HG03135 (cell line): ENCODE results near the gene UPK2.
"Not testable (repeated sequence)": the region's sequence is repeated elsewhere in the genome, so short reads cannot be mapped to it uniquely, and the experiment has no call there.

ENCODE experiments used
- ATAC-seq: cut with Tn5 transposase; IDR thresholded peaks from one replicate; pipeline ENCODE4 v1.9.1; 2021; ENCODE audit warnings: mild to moderate bottlenecking, moderate library complexity; ENCODE audit not compliant: unreplicated experiment

UPK2 gene

DNA sequence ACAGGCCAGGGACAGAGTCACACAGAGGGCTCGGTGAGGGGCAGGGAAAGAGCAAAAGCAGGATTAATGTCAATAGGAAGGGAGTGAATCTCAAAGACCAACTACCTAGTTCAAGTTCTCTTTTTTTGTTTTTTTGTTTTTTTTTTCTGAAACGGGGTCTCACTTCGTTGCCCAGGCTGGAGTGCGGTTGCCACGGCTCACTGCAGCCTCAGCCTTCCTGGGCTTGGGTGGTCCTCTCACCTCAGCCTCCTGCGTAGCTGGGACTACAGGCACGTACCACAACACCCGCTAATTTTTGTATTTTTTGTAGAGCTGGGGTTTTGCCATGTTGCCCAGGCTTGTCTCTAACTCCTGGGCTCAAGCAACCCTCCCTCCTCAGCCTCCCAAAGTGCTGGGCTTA lies 20.7 kb upstream of the UPK2 start:
- ATAC-seq, result no peak

DNA sequence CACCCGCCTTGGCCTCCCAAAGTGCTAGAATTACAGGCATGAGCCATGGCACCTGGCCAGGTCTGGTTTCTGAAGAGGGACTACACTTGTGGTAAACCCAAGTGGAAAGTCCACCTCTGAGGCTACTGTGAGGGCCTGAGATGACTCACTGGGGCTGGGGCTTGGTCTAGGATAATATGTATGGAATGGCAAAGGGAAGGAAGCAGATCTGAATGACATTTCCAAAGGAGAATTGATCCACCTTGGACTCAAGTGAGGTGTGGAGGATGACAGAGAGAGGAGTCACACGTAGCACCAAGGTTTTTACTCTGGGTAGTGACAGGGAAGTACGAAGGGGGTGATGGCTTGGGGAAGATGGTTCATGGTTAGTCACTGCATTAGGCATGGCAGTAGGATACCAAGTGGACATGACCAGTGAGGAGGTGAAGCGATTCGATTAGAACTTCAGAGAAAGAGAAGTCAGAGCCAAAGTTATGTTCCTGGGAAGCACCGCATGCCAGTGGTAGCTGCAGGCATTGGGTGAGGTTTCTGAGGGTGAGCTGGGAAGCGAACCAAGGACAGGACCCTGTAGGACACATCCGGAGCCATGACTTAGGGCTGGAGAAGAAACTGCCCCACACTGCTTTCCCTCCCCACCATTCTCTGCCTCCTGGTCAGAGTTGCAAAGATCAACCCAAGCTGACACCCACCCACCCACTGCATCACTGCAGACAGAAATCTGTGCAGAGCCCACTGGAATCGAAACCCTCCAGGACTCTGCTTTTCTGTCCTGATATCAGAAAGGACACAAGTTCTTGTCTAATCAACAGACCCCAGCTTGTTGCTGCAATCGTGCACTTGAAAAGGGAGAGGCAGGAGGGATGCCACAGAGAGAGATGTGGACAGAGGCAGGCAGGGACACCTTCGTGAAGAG lies 17.4 kb upstream of the UPK2 start:
- ATAC-seq, result no peak

DNA sequence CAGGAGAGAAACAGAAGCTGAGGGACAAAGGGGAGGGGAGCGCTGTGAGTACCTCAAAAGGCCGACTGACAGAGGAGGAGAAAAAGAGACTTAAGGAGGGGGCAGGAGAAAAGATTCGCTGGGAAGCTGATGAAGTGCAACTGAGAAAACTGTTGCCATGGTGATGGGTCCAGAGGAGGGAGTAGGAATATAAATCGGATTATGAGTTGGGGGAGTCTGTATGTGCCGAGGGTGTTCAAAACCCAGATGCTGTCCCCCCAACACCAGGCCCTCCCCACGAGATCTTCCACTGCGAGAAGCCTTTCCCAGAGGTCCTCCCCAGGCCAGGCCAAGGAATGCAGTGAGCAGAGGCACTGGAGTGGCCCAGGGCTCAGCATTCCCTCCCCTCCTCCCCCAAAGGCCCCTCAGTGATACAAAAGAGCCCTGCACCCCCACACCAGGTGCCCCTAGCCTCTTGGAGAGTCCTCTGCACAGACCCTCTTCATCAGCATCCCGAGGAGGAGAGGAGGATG lies 16.6 kb upstream of the UPK2 start:
- no peak for ATAC-seq

DNA sequence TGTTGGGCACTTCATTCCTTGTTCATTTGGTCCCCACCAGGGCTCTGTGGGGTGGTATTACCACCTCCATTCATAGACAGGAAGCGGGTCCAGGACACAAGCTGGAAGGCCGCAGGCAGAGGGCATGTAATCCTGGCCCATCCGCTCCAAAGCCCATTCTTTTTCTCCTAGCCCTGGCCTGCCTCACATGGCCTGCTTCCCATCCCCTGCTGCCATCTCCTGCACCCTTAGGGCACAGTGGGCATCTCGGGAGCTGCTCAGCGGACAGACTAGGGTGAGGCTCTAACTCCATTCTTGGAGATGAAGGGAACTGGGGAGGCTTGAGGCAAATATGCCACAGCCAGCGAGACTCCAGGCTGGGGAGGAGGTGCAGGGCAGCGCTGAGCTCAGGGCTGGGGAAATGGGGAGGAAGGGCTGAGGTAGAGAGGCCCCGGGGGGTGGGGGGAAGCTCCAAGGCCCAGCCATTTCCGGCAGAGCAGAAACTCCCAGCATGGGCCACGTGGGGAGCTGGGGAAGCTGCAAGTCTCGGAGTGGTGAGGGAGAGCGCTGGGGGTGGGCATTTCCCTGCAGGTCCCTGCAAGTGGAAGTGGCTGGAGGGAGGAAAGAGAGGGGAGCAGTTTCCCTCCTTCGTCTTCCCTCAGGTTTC lies 16.0 kb upstream of the UPK2 start:
- no peak for ATAC-seq

DNA sequence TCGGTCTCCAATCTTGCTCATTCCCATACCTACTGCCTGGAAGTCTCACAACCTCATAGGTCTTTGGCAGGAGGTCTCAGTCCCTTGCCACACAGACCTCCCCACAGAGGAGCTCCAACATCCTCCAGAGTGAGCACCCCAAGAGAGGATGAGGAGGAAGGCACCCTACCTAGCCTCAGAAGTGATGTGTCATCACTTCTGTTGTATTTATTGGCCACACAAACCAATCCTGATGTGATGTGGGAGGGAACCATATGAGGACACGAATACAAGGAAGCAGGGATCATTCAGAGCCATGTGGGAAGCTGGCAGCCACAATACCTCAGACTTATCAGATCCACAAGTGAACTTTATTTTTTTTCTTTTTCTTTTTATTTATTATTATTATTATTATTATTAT lies 9.0 kb upstream of the UPK2 start:
- ATAC-seq, result no peak

DNA sequence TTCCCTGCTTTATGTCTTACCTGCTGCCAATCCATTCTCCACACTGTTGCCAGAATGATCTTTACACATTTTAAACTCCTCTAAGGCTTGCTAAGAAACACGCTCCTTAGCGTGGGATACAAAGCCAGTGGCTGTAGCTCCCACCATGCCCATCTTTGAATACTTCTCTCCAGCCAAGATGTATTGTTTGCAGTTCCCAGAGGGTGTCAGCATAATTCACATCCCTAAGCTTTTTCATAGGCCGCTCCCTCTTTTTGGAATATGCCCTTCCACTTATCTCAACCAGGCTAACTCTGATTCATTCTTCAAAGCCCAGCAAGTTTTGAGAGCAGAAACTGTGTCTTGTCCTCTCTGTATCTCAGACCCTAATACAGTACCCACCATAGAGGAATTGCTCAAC lies 8.1 kb upstream of the UPK2 start:
- ATAC-seq, result no peak

DNA sequence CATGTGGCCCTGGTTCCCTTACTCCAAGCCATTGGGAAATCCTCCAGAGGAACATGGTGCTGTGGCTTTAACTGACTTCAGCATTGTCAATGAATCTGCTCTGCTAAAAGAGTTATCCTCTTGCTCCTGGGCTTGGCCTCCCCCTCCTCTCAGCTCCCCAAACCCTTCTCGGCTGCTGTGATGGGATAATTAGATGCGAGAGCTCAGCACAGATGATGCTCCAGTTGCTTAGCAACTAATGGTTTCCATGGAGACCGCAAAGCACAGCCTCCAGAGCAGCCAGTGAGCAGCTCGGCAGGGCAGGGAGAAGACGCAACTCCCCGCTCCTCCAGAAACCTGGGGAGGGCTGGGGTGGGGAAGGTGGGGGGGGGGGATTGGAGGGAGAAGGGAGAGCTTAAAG lies 2.8 kb upstream of the UPK2 start:
- no peak for ATAC-seq

DNA sequence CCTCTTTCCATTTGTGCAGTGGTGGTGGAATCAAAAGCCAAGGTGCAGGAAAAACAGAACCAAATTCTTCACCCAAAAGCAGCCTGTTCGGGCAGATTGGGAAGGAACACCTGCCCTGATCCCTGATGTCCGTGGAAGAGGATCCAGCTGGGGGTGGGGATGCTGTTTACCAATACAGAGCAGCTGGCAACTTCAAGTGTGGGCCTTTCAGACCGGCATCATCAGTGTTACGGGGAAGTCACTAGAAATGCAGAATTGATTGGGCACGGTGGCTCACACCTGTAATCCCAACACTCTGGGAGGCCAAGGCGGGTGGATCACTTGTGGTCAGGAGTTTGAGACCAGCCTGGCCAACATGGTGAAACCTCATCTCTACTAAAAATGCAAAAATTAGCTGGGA lies 2.1 kb upstream of the UPK2 start:
- not testable (repeated sequence) for ATAC-seq

DNA sequence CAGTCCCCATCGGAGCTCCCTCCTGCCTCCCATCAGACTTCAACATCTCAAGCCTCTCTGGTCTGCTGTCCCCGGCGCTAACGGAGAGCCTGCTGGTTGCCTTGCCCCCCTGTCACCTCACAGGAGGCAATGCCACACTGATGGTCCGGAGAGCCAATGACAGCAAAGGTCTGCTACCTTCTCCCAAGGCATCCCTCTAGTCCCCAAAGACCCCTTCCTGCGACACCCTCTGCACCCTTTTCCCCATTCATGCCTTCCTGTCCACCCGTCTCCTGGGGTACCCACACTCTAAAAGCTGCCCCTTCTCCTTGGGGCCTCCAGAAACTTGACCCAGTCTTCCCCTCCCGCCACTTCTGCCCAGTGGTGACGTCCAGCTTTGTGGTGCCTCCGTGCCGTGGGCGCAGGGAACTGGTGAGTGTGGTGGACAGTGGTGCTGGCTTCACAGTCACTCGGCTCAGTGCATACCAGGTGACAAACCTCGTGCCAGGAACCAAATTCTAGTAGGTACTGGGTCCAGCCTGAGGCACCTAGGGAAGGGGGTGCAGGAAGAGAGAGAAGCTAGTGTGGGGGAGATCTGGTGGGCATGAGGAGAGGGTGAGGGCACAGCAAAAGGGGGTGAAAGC lies 860 bp downstream of the UPK2 start:
- ATAC-seq, result no peak

DNA sequence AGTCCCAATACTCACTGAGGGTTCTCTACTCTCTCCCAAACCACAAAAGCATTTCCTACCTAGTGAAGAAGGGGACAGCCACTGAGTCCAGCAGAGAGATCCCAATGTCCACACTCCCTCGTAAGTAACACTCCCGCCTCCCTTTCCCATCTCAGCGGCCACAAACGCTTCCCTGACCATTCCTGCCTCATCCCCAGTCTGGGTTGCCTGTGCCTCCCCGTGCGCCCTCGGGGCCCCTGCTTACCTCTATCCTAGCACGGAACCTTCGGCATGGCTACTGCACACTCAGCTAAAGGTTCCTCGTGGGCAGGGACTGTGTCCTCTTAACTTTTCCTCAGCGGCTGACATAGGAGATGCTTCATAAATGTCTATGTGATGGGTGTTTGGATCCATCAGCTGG lies 1.5 kb downstream of the UPK2 start:
- no peak for ATAC-seq

DNA sequence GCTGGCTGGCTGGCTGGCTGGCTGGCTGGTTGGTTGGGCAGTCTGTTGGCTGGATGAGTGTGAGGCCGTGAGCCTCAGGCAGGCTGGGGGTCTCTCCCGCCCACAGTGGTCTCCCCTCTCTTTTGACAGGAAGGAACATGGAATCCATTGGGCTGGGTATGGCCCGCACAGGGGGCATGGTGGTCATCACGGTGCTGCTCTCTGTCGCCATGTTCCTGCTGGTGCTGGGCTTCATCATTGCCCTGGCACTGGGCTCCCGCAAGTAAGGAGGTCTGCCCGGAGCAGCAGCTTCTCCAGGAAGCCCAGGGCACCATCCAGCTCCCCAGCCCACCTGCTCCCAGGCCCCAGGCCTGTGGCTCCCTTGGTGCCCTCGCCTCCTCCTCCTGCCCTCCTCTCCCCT lies 1.9 kb downstream of the UPK2 start:
- ATAC-seq, result no peak

DNA sequence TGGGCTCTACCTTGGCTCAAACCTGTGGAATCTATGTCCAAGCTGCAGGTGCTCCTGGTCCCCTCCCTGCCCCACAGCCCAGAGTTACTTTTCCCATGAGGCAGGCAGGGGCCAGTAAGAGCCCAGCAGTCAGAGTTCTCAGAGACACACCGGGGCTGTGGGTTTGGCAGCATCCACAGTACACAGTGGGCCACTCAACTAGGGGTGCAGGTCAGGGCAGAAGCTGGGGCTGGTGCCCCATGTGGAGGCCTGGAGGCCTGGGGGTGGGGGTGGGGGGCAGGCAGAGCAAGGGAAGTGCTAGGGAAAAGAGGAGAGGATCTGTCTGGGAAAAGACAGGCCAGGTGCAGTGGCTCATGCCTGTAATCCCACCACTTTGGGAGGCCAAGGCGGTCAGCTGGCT lies 2.5 kb downstream of the UPK2 start:
- ATAC-seq, result no peak

DNA sequence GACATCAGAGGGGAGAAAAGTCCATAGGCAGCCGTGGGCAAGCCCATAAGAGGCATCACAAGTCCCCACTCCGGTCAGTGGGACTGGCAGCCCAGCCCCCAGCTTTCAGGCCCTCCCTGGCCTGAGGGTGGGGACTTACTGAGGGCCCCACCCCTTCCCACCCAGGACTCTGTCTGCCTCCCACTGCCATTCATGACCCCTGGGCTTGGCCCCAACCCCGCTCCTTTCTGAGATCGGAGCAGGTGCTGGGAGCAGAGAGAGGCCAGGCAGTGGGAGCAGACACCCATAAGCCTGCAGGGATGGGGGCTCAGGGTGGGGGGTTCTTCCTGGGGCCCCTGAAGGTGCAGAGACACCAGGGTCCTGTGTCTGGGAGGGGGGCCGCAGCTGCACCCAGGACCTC lies 5.1 kb downstream of the UPK2 start:
- no peak for ATAC-seq

DNA sequence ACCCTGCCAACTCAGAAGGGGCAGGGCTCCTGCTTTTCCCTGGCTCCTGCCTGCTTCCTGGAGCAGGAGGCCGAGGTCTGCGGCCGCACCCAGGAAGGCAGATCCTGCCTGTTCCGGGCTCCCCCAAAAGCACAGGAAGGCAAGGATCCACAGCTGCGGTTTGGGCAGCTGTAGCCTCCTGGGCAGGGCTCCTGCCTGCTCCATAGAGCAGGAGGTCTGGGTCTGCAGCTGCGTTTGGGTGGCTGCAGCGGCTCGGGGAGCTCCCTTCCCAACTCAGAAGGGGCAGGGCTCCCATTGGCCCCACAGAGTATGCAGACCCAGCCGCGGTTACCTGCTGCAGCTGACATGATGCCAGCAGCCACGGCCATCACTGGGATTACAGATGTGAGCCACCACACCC lies 5.5 kb downstream of the UPK2 start:
- no peak for ATAC-seq

DNA sequence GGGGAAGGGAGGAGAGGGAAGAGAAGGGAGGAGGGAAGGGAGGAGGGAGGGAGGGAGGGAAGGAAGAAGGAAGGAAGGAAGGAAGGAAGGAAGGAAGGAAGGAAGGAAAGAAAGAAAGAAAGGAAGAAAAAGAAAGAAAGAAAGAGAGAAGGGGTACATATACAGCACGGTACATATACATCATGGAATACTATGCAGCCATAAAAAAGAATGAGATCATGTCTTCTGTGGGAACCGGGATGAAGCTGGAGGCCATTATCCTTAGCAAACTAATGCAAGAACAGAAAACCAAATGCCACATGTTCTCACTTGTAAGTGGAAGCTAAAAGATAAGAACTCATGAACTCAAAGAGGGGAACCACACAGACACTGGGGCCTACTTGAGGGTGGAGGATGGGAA lies 13.4 kb downstream of the UPK2 start:
- ATAC-seq, result not testable (repeated sequence)

DNA sequence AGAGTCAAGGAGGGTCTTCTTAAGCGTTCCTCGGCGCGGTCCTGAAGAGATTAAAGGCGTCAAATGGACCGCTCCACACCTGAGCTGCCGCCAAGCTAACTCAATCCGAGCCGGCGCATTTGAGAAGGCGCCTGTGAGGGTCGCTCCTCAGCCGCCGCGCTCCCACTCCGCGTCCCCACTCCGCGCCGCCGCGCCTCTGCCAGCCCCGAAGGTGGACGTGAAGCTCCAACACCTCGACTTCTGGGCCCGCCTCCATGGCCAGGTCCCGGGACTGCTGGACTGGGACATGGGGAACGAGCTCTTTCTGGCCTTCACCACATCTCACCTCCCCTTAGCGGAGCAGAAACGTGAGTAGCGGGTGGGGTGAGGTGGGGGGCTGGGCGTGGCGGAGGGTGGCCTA lies 15.5 kb downstream of the UPK2 start, which contains the start of gene FOXR1:
TSS of gene FOXR1 (plus strand) at position 116 of the 400 bp plus-strand sequence. CDS start at position 287, 171 bp downstream.
- no peak for ATAC-seq

DNA sequence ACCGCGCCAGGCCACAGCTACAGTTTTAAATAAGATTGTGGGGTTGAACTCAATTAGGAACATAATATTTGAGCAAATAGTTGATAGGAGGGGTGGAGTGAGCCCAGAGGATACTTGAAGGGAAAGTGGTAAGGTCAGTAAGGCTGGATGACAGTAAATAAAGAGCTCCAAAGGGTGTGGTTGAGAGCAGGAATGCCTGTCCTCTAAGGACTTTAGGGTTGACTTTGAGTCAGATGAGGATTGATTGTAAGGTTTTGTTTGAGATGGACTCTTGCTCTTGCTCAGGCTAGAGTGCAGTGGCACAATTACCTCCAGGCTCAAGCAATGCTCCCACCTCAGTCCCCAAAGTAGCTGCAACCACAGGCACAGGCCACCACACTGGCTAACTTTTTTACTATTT lies 17.9 kb downstream of the UPK2 start:
- no peak for ATAC-seq

DNA sequence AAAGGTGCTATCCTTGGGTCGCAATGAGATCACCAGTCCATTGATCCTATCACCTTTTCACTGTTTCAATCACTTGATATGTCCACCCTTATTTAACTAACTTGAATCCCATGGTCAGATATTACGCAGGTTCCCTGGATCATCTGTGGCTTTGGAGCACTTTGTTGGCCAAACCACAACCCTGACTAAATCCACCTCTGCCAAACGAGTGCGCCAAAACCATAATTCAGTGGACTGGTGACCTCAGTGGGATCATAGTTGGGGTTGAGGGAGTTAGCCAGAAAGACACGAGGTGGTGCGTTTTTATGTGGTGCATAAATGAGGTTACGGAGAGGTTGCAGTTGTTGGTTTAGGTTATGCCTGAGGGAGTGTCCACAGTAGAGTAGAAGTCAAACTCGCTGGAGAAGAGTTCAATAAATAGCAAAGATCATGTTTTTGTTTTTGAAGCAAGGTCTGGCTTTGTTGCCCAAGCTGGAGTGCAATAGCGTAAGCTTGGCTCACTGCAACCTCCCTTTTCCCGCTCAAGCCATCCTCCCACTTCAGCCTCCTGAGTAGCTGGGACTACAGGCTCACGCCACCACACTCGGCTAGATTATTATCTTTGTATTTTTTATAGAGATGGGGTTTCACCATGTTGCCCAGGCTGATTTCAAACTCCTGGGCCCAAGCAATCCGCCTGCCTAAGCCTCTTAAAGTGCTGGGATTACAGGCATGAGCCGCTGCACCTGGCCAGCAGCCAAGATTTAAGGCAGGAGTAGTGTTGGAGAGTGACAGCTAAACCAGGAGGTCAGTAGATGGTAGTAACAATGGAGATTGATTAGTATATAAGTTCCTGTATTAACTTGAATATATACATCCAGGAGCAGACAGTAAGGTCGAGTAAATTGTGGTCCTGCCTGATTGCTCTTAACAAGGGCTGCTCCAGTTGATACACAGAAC lies 19.9 kb downstream of the UPK2 start:
- no peak for ATAC-seq

DNA sequence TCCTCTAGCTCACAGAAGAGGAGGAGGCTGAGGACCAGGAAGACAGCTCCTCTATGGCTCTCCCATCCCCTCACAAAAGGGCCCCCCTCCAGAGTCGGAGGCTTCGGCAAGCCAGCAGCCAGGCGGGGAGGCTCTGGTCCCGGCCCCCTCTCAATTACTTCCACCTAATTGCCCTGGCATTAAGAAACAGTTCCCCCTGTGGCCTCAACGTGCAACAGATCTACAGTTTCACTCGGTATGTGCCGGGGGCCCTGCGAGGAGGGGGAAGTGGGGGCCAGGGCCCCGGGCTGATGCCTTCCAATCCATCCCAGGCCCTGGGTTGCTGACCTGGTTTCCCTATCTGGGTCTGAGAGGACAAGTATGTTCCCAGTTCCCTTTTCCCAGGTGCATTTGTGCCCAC lies 23.3 kb downstream of the UPK2 start:
- no peak for ATAC-seq

DNA sequence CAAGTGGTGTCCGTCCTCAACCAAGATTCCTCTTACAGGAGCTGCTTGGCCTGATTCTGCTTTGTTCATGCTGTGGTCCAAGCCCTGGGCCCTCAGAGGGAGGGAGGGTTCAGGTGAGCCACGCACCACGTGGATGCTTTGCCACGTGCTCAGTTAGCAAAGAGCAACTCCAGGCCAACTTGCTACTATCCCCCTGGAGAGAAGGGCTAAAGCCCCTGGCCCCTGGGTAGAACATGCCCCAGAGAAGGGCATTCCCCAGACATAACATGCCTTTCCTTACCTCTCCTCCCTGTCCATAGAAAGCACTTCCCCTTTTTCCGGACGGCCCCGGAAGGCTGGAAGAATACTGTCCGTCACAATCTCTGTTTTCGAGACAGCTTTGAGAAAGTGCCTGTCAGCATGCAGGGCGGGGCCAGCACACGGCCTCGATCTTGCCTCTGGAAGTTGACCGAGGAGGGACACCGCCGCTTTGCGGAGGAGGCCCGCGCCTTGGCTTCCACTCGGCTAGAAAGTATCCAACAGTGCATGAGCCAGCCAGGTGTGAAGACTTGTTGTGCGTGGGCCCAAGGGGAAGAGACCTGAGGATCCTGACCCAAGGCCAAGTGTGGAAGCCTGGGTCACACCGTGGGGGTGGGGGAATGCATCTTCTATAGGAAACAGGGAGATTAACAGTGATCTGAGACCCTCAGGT lies 24.2 kb downstream of the UPK2 start:
- ATAC-seq, result no peak
